HL-60 (cell line): Measurements from ENCODE around the gene NCEH1.

Source experiments
- DNase-seq, 2 experiments: peaks; one replicate each; pipeline ENCODE4 v3.0.0-alpha.2; 2010 to 2020; ENCODE audit warnings: low read depth in 1 of 2, low spot score in 1 of 2
- H3K27ac ChIP-seq: fragments of 250-450 bp; sonication (Bioruptor Pico); replicated peaks from 2 replicates; pipeline ENCODE4 v1.5.1; 2020; ENCODE audit warnings: mild to moderate bottlenecking, moderate library complexity
- H3K27me3 ChIP-seq: fragments of 250-450 bp; sonication (Bioruptor Pico); 2 replicates; pipeline ENCODE4 v1.5.1; 2021; ENCODE audit warnings: mild to moderate bottlenecking, moderate library complexity; ENCODE audit not compliant: insufficient read depth, poor library complexity, severe bottlenecking
- H3K4me3 ChIP-seq: replicated peaks from 2 replicates; pipeline ENCODE4 v1.5.1; 2011; ENCODE audit warnings: mild to moderate bottlenecking, control low read depth, low read length; ENCODE audit not compliant: insufficient read depth
- CTCF ChIP-seq: IDR thresholded peaks from one replicate; pipeline ENCODE4 v1.5.1; 2011; ENCODE audit warnings: low read length, control low read depth, inconsistent platforms; ENCODE audit not compliant: insufficient read depth
- GABPA ChIP-seq: IDR thresholded peaks from 2 replicates; pipeline ENCODE4 v1.6.1; 2012; ENCODE audit warnings: low read depth
- POLR2AphosphoS5 ChIP-seq: IDR thresholded peaks from 2 replicates; pipeline ENCODE4 v1.6.1; 2012; ENCODE audit warnings: low read depth
- REST ChIP-seq: IDR thresholded peaks from 2 replicates; pipeline ENCODE4 v1.6.1; 2012; ENCODE audit warnings: low read depth; ENCODE audit not compliant: insufficient replicate concordance
- SPI1 ChIP-seq: IDR thresholded peaks from 2 replicates; pipeline ENCODE4 v1.6.1; 2012; ENCODE audit warnings: low read depth, mild to moderate bottlenecking, borderline replicate concordance

The NCEH1 gene

GRCh38 chr3:172586436-172586835 lies 124.4 kb downstream of the NCEH1 start:
- Histone ChIP-seq H3K4me3 (no peak overlapping the region), H3K27ac (no peak overlapping the region), H3K27me3 (no peaks in the 10 kb centered on the region)
- TF ChIP-seq SPI1 (no peak), POLR2AphosphoS5 (no peak), REST (no peak), GABPA (no peak), CTCF (no peak)
- no peak for DNase-seq

GRCh38 chr3:172585954-172586353 lies 124.9 kb downstream of the NCEH1 start:
- no peaks in the 10 kb centered on the region for H3K27me3 ChIP-seq
- no peak for DNase-seq
- H3K27ac ChIP-seq = no peak overlapping the region
- no peak overlapping the region for H3K4me3 ChIP-seq
- TF ChIP-seq SPI1 = no peak
- no peak for TF ChIP-seq REST
- no peak for TF ChIP-seq POLR2AphosphoS5
- TF ChIP-seq GABPA = no peak
- no peak for TF ChIP-seq CTCF

GRCh38 chr3:172582712-172583111 lies 128.2 kb downstream of the NCEH1 start:
- no peaks in the 10 kb centered on the region for H3K27me3 ChIP-seq
- H3K27ac ChIP-seq = no peak overlapping the region
- no peak for DNase-seq
- TF ChIP-seq SPI1 (no peak), POLR2AphosphoS5 (no peak), CTCF (no peak), GABPA (no peak), REST (no peak)
- no peak overlapping the region for H3K4me3 ChIP-seq
